ENCODE measurements around the gene L3MBTL4. TPM values are rescaled to one million over a fixed set of nuclear protein-coding genes. Genes with fewer than 3 reads are reported as not detected.

The L3MBTL4 gene
- polyA plus RNA-seq, result 1 to 10 TPM; 3.9 to 6.7 (median 4.1) TPM

GRCh38 chr18:6414723-6415417, at the start of gene L3MBTL4:
TSS of gene L3MBTL4 (minus strand) at chr18:6414911. CDS start at chr18:6311625, 103,286 bp downstream.
- DNase-seq, result peak in 1 of 3 donors; percentile 62
- peaks cover 0 to 5% (median 0%) of the 10 kb centered on the region in 3 donors for H3K36me3 Mint-ChIP-seq
- H3K4me1 Mint-ChIP-seq, result peaks cover 35 to 43% of the 10 kb centered on the region in 2 donors
- no peaks in the 10 kb centered on the region for H3K9me3 Mint-ChIP-seq
- peaks cover 7 to 14% (median 7%) of the 10 kb centered on the region in 3 donors for H3K27me3 Mint-ChIP-seq (ENCODE audit: low read depth in 3 of 3)
- H3K4me3 Mint-ChIP-seq, result peak within 1 kb of the TSS; percentile 93 to 98 (median 93)
- peak within 1 kb of the TSS; percentile 85 to 97 (median 94) for H3K27ac Mint-ChIP-seq

- H3K4me3 Mint-ChIP-seq, result no peak overlapping the region
- no peak overlapping the region for H3K27ac Mint-ChIP-seq
- no peak for DNase-seq
- no peaks in the 10 kb centered on the region for H3K9me3 Mint-ChIP-seq
- peaks cover 0 to 4% (median 3%) of the 10 kb centered on the region in 3 donors for H3K27me3 Mint-ChIP-seq (ENCODE audit: low read depth in 3 of 3)
- H3K4me1 Mint-ChIP-seq, result no peaks in the 10 kb centered on the region
- H3K36me3 Mint-ChIP-seq, result no peaks in the 10 kb centered on the region
Measured at GRCh38 chr18:6452194-6452593, 37.5 kb upstream of the L3MBTL4 start.

GRCh38 chr18:6449213-6449612, 34.5 kb upstream of the L3MBTL4 start:
- no peak for DNase-seq
- Mint-ChIP-seq H3K27me3 (ENCODE audit: low read depth in 3 of 3) (peaks cover 0 to 7% (median 2%) of the 10 kb centered on the region in 3 donors), H3K4me3 (no peak overlapping the region), H3K9me3 (no peaks in the 10 kb centered on the region), H3K4me1 (no peaks in the 10 kb centered on the region), H3K36me3 (no peaks in the 10 kb centered on the region), H3K27ac (no peak overlapping the region)

- Mint-ChIP-seq H3K4me1 (no peaks in the 10 kb centered on the region), H3K27me3 (ENCODE audit: low read depth in 3 of 3) (peaks cover 2 to 7% (median 5%) of the 10 kb centered on the region in 3 donors), H3K9me3 (no peaks in the 10 kb centered on the region), H3K27ac (no peak overlapping the region), H3K4me3 (no peak overlapping the region), H3K36me3 (no peaks in the 10 kb centered on the region)
- no peak for DNase-seq
Measured at GRCh38 chr18:6444466-6445228, 29.9 kb upstream of the L3MBTL4 start.

GRCh38 chr18:6441200-6441599, 26.5 kb upstream of the L3MBTL4 start:
- no peak for DNase-seq
- Mint-ChIP-seq H3K36me3 (no peaks in the 10 kb centered on the region), H3K9me3 (no peaks in the 10 kb centered on the region), H3K4me3 (no peak overlapping the region), H3K4me1 (no peaks in the 10 kb centered on the region), H3K27ac (no peak overlapping the region), H3K27me3 (ENCODE audit: low read depth in 3 of 3) (peaks cover 2 to 8% (median 8%) of the 10 kb centered on the region in 3 donors)

- H3K27me3 Mint-ChIP-seq (ENCODE audit: low read depth in 3 of 3), result peaks cover 2 to 8% (median 2%) of the 10 kb centered on the region in 3 donors
- peaks cover 0 to 1% of the 10 kb centered on the region in 2 donors for H3K4me1 Mint-ChIP-seq
- H3K36me3 Mint-ChIP-seq, result no peaks in the 10 kb centered on the region
- no peak for DNase-seq
- no peak overlapping the region for H3K27ac Mint-ChIP-seq
- no peak overlapping the region for H3K4me3 Mint-ChIP-seq
- no peaks in the 10 kb centered on the region for H3K9me3 Mint-ChIP-seq
Measured at GRCh38 chr18:6437937-6438818, 23.5 kb upstream of the L3MBTL4 start.

- DNase-seq, result no peak
- no peaks in the 10 kb centered on the region for H3K9me3 Mint-ChIP-seq
- H3K27ac Mint-ChIP-seq, result no peak overlapping the region
- H3K27me3 Mint-ChIP-seq (ENCODE audit: low read depth in 3 of 3), result peaks cover 2 to 7% (median 2%) of the 10 kb centered on the region in 3 donors
- H3K4me1 Mint-ChIP-seq, result peaks cover 0 to 1% of the 10 kb centered on the region in 2 donors
- no peaks in the 10 kb centered on the region for H3K36me3 Mint-ChIP-seq
- no peak overlapping the region for H3K4me3 Mint-ChIP-seq
Measured at GRCh38 chr18:6435731-6436130, 21.0 kb upstream of the L3MBTL4 start.

- no peaks in the 10 kb centered on the region for H3K36me3 Mint-ChIP-seq
- H3K27me3 Mint-ChIP-seq (ENCODE audit: low read depth in 3 of 3), result peaks cover 2 to 6% (median 2%) of the 10 kb centered on the region in 3 donors
- no peak for DNase-seq
- no peak overlapping the region for H3K27ac Mint-ChIP-seq
- H3K4me3 Mint-ChIP-seq, result no peak overlapping the region
- H3K9me3 Mint-ChIP-seq, result no peaks in the 10 kb centered on the region
- H3K4me1 Mint-ChIP-seq, result peaks cover 0 to 1% of the 10 kb centered on the region in 2 donors
Measured at GRCh38 chr18:6434987-6435709, 20.4 kb upstream of the L3MBTL4 start.

GRCh38 chr18:6434481-6434880, 19.8 kb upstream of the L3MBTL4 start:
- no peaks in the 10 kb centered on the region for H3K9me3 Mint-ChIP-seq
- H3K27ac Mint-ChIP-seq, result no peak overlapping the region

GRCh38 chr18:6431659-6432318, 17.1 kb upstream of the L3MBTL4 start:
- DNase-seq, result no peak
- H3K4me3 Mint-ChIP-seq, result no peak overlapping the region
- peaks cover 0 to 6% (median 0%) of the 10 kb centered on the region in 3 donors for H3K27me3 Mint-ChIP-seq (ENCODE audit: low read depth in 3 of 3)
- H3K27ac Mint-ChIP-seq, result no peak overlapping the region
- H3K36me3 Mint-ChIP-seq, result no peaks in the 10 kb centered on the region
- H3K9me3 Mint-ChIP-seq, result no peaks in the 10 kb centered on the region
- peaks cover 0 to 1% of the 10 kb centered on the region in 2 donors for H3K4me1 Mint-ChIP-seq

More at GRCh38 chr18:6434481-6434880, 19.8 kb upstream of the L3MBTL4 start:
- no peaks in the 10 kb centered on the region for H3K36me3 Mint-ChIP-seq
- H3K4me3 Mint-ChIP-seq, result no peak overlapping the region
- no peak for DNase-seq
- peaks cover 0 to 4% (median 2%) of the 10 kb centered on the region in 3 donors for H3K27me3 Mint-ChIP-seq (ENCODE audit: low read depth in 3 of 3)
- peaks cover 0 to 1% of the 10 kb centered on the region in 2 donors for H3K4me1 Mint-ChIP-seq

- Mint-ChIP-seq H3K4me1 (peaks cover 0 to 1% of the 10 kb centered on the region in 2 donors), H3K36me3 (no peaks in the 10 kb centered on the region), H3K27me3 (ENCODE audit: low read depth in 3 of 3) (peaks cover 0 to 6% (median 0%) of the 10 kb centered on the region in 3 donors), H3K9me3 (no peaks in the 10 kb centered on the region), H3K4me3 (no peak overlapping the region), H3K27ac (no peak overlapping the region)
- DNase-seq, result no peak
Measured at GRCh38 chr18:6428851-6429395, 14.2 kb upstream of the L3MBTL4 start.

GRCh38 chr18:6427286-6427685, 12.6 kb upstream of the L3MBTL4 start:
- peaks cover 0 to 6% (median 2%) of the 10 kb centered on the region in 3 donors for H3K27me3 Mint-ChIP-seq (ENCODE audit: low read depth in 3 of 3)
- no peak overlapping the region for H3K4me3 Mint-ChIP-seq
- H3K36me3 Mint-ChIP-seq, result no peaks in the 10 kb centered on the region
- DNase-seq, result no peak
- H3K9me3 Mint-ChIP-seq, result no peaks in the 10 kb centered on the region
- H3K4me1 Mint-ChIP-seq, result no peaks in the 10 kb centered on the region
- H3K27ac Mint-ChIP-seq, result no peak overlapping the region

Data from immature natural killer cell (primary cell).